Stimulated activated CD8-positive, alpha-beta memory T cell treated with anti-CD3 and anti-CD28 coated beads, Interleukin-7, amount 100 ng/mL, for 24 hours (primary cell): ENCODE measurements around the gene ZNF727.
"Not testable (repeated sequence)": the region's sequence is repeated elsewhere in the genome, so short reads cannot be mapped to it uniquely, and the experiment has no call there.

Experiments used
- DNase-seq: peaks from one replicate; pipeline ENCODE4 v3.0.0-alpha.2; 2020; ENCODE audit warnings: low read depth

Gene ZNF727

DNA sequence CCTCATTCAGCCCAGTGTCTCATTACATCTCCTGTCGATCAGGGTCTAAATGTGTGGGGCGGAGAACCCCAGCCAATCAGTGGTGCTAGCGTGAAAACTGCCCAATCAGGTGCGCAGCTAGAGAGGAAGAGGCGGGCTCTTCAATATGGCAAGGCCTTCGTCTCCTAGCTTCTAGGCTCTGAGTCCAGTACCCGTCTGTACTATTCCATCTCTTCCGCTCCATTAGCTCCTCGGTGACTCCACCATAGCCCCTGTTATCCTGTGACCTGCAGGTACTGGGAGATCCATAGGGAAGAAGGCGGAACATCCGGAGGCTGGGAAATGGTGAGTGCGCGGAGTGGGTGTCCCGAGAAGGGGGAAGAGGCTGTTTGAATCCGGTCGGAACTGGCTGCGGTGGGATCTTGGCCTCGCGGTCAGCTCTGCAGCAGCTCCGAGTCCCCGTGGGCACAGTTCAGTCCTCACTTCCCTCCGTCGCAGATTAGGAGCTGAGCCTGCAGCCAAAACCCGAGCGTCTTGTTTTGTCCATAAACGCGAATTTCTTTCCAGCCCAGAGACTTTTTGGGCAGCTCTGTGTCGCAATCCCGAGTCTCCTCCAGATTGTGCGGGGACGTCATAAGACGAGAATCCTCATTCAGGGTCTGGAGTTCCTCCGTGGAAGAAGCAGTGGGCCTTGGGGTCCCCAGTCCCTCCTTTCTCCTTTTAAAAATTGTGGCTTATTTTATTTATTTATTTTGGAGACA lies at the start of gene ZNF727:
ZNF727 (plus strand) TSS at position 134 of the 740 bp plus-strand sequence; CDS start at position 322, 188 bp downstream.
- no peak for DNase-seq

DNA sequence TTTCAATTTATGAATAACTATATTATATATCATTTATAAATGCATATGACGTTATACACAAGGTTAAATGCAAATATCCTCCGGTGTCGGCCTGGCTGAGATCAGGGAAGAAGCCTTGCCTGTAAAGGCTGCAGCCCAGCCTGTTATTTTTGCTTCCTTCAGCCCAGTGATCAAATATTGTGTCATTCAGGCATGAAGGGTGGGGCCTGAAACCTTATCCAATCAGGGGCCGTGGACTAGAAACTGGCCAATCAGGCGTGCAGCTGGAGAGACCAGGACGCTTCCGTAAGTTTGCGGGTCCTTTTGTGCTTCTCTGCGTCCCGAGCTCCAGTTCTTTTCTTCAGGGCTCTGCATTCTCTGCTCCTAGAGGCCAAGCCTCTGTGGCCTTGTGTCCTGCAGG lies 46.7 kb upstream of the ZNF727 start, which contains the start of gene ZNF722:
ZNF722 (plus strand) TSS at position 301 of the 400 bp plus-strand sequence. CDS start 113 bp downstream, outside the sequence.
- DNase-seq: no peak

DNA sequence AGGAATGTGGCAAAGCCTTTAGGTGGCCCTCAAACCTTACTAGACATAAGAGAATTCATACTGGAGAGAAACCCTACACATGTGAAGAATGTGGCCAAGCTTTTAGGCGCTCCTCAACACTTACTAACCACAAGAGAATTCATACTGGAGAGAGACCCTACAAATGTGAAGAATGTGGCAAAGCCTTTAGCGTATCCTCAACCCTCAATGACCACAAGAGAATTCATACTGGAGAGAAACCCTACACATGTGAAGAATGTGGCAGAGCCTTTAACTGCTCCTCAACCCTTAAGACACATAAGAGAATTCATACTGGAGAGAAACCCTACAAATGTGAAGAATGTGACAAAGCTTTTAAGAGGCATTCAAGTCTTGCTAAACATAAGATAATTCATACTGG lies 29.7 kb upstream of the ZNF727 start:
- not testable (repeated sequence) for DNase-seq

- no peak for DNase-seq
These were observed 9.8 kb upstream of the ZNF727 start for GRCh38 chr7:64035388-64035787.

GRCh38 chr7:64037095-64037494 lies 8.1 kb upstream of the ZNF727 start:
- no peak for DNase-seq

DNA sequence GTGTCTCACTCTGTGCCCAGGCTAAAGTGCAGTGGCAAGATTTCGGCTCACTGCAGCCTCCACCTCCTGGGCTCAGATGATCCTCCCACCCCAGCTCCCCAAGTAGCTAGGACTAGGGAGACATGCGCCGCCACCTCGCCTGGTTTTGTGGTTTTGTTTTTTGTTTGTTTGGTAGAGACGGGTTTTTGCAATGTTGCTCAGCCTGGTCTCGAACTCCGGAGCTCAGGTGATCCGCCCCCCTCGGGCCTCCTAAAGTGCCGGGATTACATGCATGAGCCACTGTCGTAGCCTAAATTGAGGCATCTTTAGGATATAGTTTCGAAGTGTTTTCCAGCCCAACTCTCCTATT lies 781 bp downstream of the ZNF727 start:
- DNase-seq: no peak

- DNase-seq: not testable (repeated sequence)
These were observed 32.8 kb downstream of the ZNF727 start for GRCh38 chr7:64077837-64078698.

GRCh38 chr7:64078699-64078994 lies 33.4 kb downstream of the ZNF727 start:
- DNase-seq: no peak

- no peak for DNase-seq
These were observed 42.3 kb downstream of the ZNF727 start for GRCh38 chr7:64087501-64087900.

DNA sequence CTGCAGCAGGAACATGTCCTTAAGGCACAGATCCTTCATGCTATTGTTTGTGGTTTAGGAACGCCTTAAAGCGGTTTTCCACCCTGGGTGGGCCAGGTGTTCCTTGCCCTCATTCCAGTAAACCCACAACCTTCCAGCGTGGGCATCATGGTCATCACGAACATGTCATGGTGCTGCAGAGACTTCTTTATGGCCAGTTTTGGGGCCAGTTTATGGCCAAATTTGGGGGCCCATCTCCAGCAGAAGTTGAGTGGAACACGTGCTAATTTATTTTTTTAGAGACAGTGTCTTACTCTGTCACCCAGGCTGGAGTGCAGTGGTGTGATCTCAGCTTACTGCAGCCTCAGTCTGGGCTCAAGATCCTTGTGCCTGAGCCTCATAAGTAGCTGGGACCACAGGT lies 43.6 kb downstream of the ZNF727 start:
- DNase-seq: not testable (repeated sequence)
